GM20000 (cell line): ENCODE data around the gene MAGI2.

ENCODE experiments used
- DNase-seq: peaks from one replicate; pipeline ENCODE4 v3.0.0; 2012; ENCODE audit warnings: low spot score
- CTCF ChIP-seq: IDR thresholded peaks from 2 replicates; pipeline ENCODE4 v1.5.1; 2012; ENCODE audit warnings: mild to moderate bottlenecking, control low read depth; ENCODE audit errors: extremely low read depth, missing control alignments

MAGI2 gene

GRCh38 chr7:78055001-78055573, 1398.4 kb downstream of the MAGI2 start:
- no peak for TF ChIP-seq CTCF
- no peak for DNase-seq

GRCh38 chr7:78052112-78052511, 1401.4 kb downstream of the MAGI2 start:
- no peak for TF ChIP-seq CTCF
- no peak for DNase-seq

- DNase-seq: no peak
- TF ChIP-seq CTCF: no peak
Measured at GRCh38 chr7:78047800-78048199, 1405.7 kb downstream of the MAGI2 start.

- DNase-seq: no peak
- no peak for TF ChIP-seq CTCF
Measured at GRCh38 chr7:78043159-78043558, 1410.3 kb downstream of the MAGI2 start.

- no peak for DNase-seq
- no peak for TF ChIP-seq CTCF
Measured at GRCh38 chr7:78041423-78041822, 1412.0 kb downstream of the MAGI2 start.

- peak; percentile 68 for DNase-seq
Measured at GRCh38 chr7:78039790-78040776, 1413.4 kb downstream of the MAGI2 start.

More at GRCh38 chr7:78039790-78040776, 1413.4 kb downstream of the MAGI2 start:
- peak; percentile 52 for TF ChIP-seq CTCF
